B cell (primary cell): ENCODE results near the gene HOMER1. TPM values are rescaled to one million over a fixed set of nuclear protein-coding genes. Genes with fewer than 3 reads are reported as not detected.

ENCODE experiments used
- ATAC-seq: fragments of 200-7000 bp; cut with Tn5 transposase; one replicate; pipeline ENCODE4 v1.10.0; 2021; ENCODE audit warnings: low read depth, mild to moderate bottlenecking, moderate number of reproducible peaks, moderate library complexity
- CTCF ChIA-PET: fragments of 350-600 bp; sonication (Branson Sonifier 250); formaldehyde crosslinking; loops from one replicate; lab custom pipeline; 2021; ENCODE audit warnings: antibody characterized with exemption, inconsistent platforms; lab: Charles Lee
- POLR2A ChIA-PET: fragments of 350-600 bp; sonication (Branson Sonifier 250); formaldehyde crosslinking; loops from one replicate; lab custom pipeline; 2021; ENCODE audit warnings: antibody characterized with exemption; lab: Charles Lee
- DNase-seq: peaks from one replicate; pipeline ENCODE4 v3.0.0; 2013
- H2AFZ ChIP-seq: 2 replicates; pipeline ENCODE4 v1.6.1; 2012; ENCODE audit warnings: mild to moderate bottlenecking, low read depth, low read length; ENCODE audit not compliant: insufficient read depth, poor library complexity, severe bottlenecking
- H3K27ac ChIP-seq, 2 donors: 1 replicate in 1 of 2; 2 replicates in 1 of 2; pipeline ENCODE4 v1.5.1; 2012 to 2013; ENCODE audit warnings: low read length in 2 of 2, mild to moderate bottlenecking in 2 of 2, moderate library complexity in 1 of 2
- H3K27me3 ChIP-seq, 4 experiments: fragments of 200-600 bp in 1 of 4; sonication (generic) in 1 of 4; replicated peaks in 1 of 4; 1 replicate in 2 of 4; 2 replicates in 2 of 4; pipeline versions ENCODE4 v1.6.1 to v1.7.0; 2013 to 2016; ENCODE audit warnings: low read length in 3 of 4, mild to moderate bottlenecking in 2 of 4, mixed read lengths in 1 of 4, moderate library complexity in 1 of 4; ENCODE audit not compliant: insufficient read depth in 4 of 4, control insufficient read depth in 3 of 4; ENCODE audit errors: control extremely low read depth in 1 of 4
- H3K36me3 ChIP-seq, 2 experiments: replicated peaks in 1 of 2; 1 replicate in 1 of 2; 2 replicates in 1 of 2; pipeline versions ENCODE4 v1.6.1 to v1.7.1; 2013; ENCODE audit warnings: low read length in 1 of 2; ENCODE audit not compliant: insufficient read depth in 2 of 2, control insufficient read depth in 1 of 2; ENCODE audit errors: control extremely low read depth in 1 of 2, extremely low read depth in 1 of 2
- H3K4me1 ChIP-seq, 2 donors: fragments of 200-600 bp in 1 of 2; sonication (generic) in 1 of 2; 1 replicate in 1 of 2; 2 replicates in 1 of 2; pipeline versions ENCODE4 v1.5.1 to v1.6.1; 2013 to 2017; ENCODE audit warnings: low read length in 2 of 2; ENCODE audit not compliant: control insufficient read depth in 2 of 2, insufficient read depth in 2 of 2
- H3K4me2 ChIP-seq: replicated peaks from 2 replicates; pipeline ENCODE3; 2012; ENCODE audit warnings: mild to moderate bottlenecking, low read depth, low read length; ENCODE audit not compliant: poor library complexity, severe bottlenecking
- H3K4me3 ChIP-seq, 5 experiments: fragments of 200-600 bp in 1 of 5; sonication (generic) in 1 of 5; 1 replicate in 3 of 5; 2 replicates in 2 of 5; pipeline versions ENCODE4 v1.5.1 to v1.7.0; 2011 to 2016; ENCODE audit warnings: low read length in 4 of 5, mild to moderate bottlenecking in 4 of 5, low read depth in 2 of 5, control low read depth in 1 of 5, moderate library complexity in 1 of 5; ENCODE audit not compliant: insufficient read depth in 1 of 5; ENCODE audit errors: control extremely low read depth in 1 of 5, extremely low read depth in 1 of 5
- H3K79me2 ChIP-seq: fragments of 200-600 bp; sonication (generic); one replicate; pipeline ENCODE4 v1.6.0; 2016; ENCODE audit warnings: low read length; ENCODE audit not compliant: control insufficient read depth, insufficient read depth
- H3K9ac ChIP-seq: fragments of 200-600 bp; sonication (generic); 2 replicates; pipeline ENCODE4 v1.6.1; 2017; ENCODE audit warnings: mild to moderate bottlenecking, low read length, moderate library complexity
- H3K9me3 ChIP-seq, 3 donors: one replicate each; pipeline versions ENCODE4 v1.6.1 to v1.7.1; 2013; ENCODE audit warnings: low read length in 2 of 3; ENCODE audit not compliant: control insufficient read depth in 2 of 3, insufficient read depth in 1 of 3; ENCODE audit errors: control extremely low read depth in 1 of 3
- H4K20me1 ChIP-seq: 2 replicates; pipeline ENCODE4 v1.6.0; 2012; ENCODE audit warnings: mild to moderate bottlenecking, low read length; ENCODE audit not compliant: insufficient read depth, control insufficient read depth, poor library complexity, severe bottlenecking
- H3K27ac Mint-ChIP-seq: one replicate; pipeline ENCODE4 v1.8.0; 2021; ENCODE audit warnings: mixed read lengths
- H3K27me3 Mint-ChIP-seq: one replicate; pipeline ENCODE4 v1.8.0; 2021; ENCODE audit warnings: mixed read lengths
- H3K4me1 Mint-ChIP-seq: one replicate; pipeline ENCODE4 v1.8.0; 2021; ENCODE audit warnings: mixed read lengths
- H3K4me3 Mint-ChIP-seq: one replicate; pipeline ENCODE4 v1.8.0; 2021; ENCODE audit warnings: mixed read lengths
- H3K9me3 Mint-ChIP-seq: one replicate; pipeline ENCODE4 v1.8.0; 2022; ENCODE audit warnings: mixed read lengths; ENCODE audit not compliant: insufficient read depth
- EZH2 ChIP-seq: IDR thresholded peaks from 2 replicates; pipeline ENCODE4 v1.6.1; 2012; ENCODE audit warnings: borderline replicate concordance, low read depth, mild to moderate bottlenecking, moderate library complexity, low read length; ENCODE audit not compliant: insufficient read depth, poor library complexity, severe bottlenecking
- WGBS: methylation state at CpG from one replicate; pipeline ENCODE4 v1.1.5; 2013; ENCODE audit warnings: missing lambda C conversion rate; ENCODE audit not compliant: insufficient coverage; 5-methylcytosine and 5-hydroxymethylcytosine counted together
- intact Hi-C: fragments of 100-400 bp; cut with micrococcal nuclease; formaldehyde crosslinking; loops from one replicate; pipeline ENCODE4 v1.10.0; 2022
- polyA plus RNA-seq: library from polyadenylated mRNA; depleted of rRNA; stranded (reverse); fragments of >200 nt; gene quantifications from 2 replicates; pipeline ENCODE4 v1.2.3, GENCODE V29; 2012
- total RNA-seq, 2 donors: library from RNA; stranded (reverse); fragments of 120-200 nt in 1 of 2; gene quantifications; 1 replicate in 1 of 2; 2 replicates in 1 of 2; pipeline versions ENCODE4 v1.2.3 to v1.2.4, GENCODE V29; 2013 to 2022
- TF ChIP-seq, protein P1 (sequence below): fragments of 200-600 bp; IDR thresholded peaks from one replicate; pipeline ENCODE4 v1.8.0; 2022; ENCODE audit warnings: antibody characterized with exemption, mild to moderate bottlenecking

Gene HOMER1
- total and polyA plus RNA-seq, 2 donors (not counting 1 experiment from before 2014, with no cell fraction given), result 0.63 to 5.4 TPM

DNA sequence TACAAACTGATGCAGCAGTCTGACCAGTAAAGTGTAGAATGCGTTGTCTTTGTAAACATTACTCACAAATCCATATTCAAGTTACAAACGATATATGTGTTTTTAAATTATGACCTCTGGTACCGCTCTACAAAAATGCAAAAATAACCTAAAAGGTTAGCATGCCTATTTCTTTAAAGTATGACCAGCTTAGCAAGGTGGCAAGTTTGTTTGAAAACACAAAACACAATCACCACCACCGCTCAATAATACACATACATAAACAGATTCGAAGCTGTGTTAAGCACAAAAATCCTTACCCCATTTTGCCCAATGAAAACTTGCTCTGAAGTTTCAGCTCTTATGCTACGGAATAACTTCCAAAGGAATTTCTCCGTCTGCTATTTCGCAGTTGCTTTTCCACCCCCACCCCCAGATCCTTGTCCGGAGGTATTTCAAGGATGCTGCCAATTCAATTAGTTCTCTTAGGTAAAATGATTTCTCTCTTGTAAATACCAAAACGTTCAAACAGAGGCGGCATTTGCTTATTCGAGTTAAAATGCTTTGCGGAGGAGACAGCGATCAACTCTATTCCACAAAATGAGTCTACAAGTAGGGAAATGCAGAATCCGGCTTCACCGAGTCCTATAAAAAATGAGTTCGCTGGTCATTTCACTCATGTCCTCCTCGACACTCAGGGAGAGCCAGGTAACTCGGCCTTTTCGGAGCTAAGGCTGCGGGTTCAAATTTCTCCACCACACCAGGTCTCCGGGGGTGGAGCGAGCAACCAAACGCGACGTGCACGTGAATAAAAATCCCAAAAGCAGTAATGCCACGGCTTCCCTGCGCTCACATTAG is 1.2 kb downstream of the HOMER1 start:
- Histone ChIP-seq H3K79me2 (no peaks in the 10 kb centered on the region), H3K9ac (peak overlapping the region; percentile 96), H3K4me1 (peaks cover 26 to 29% of the 10 kb centered on the region in 2 donors), H4K20me1 (no peaks in the 10 kb centered on the region), H3K27ac (no peak overlapping the region), H3K27me3 (peaks cover 5 to 31% (median 28%) of the 10 kb centered on the region in 4 experiments), H2AFZ (peak overlapping the region; percentile 74), H3K9me3 (peaks cover 0 to 4% (median 0%) of the 10 kb centered on the region in 3 donors), H3K4me3 (peak overlapping the region; percentile 47 to 85 (median 76)), H3K36me3 (no peaks in the 10 kb centered on the region), H3K4me2 (peak overlapping the region; percentile 98)
- Mint-ChIP-seq H3K27ac (peak overlapping the region; percentile 62), H3K4me1 (peaks cover 35% of the 10 kb centered on the region), H3K9me3 (no peaks in the 10 kb centered on the region), H3K4me3 (peak overlapping the region; percentile 100), H3K27me3 (peaks cover 35% of the 10 kb centered on the region)
- intact Hi-C loops, result loop anchor here (5.0 kb wide), 2 partner anchors 480 to 1885 kb away; partner anchors contain the start of gene MTX3
- DNase-seq (peak; percentile 50), ATAC-seq (no peak)
- 13% methylated on average over 23 of the region's 29 CpGs for WGBS
- CTCF ChIA-PET, result no interaction called here
- POLR2A ChIA-PET, result interaction anchor here (0.6 kb wide), 1 partner anchor 1180 kb away, joined by 3 read pairs; no protein-coding TSS in a partner anchor
- no peak for TF ChIP-seq EZH2
- TF ChIP-seq, protein P1, sequence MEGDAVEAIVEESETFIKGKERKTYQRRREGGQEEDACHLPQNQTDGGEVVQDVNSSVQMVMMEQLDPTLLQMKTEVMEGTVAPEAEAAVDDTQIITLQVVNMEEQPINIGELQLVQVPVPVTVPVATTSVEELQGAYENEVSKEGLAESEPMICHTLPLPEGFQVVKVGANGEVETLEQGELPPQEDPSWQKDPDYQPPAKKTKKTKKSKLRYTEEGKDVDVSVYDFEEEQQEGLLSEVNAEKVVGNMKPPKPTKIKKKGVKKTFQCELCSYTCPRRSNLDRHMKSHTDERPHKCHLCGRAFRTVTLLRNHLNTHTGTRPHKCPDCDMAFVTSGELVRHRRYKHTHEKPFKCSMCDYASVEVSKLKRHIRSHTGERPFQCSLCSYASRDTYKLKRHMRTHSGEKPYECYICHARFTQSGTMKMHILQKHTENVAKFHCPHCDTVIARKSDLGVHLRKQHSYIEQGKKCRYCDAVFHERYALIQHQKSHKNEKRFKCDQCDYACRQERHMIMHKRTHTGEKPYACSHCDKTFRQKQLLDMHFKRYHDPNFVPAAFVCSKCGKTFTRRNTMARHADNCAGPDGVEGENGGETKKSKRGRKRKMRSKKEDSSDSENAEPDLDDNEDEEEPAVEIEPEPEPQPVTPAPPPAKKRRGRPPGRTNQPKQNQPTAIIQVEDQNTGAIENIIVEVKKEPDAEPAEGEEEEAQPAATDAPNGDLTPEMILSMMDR, result no peak

DNA sequence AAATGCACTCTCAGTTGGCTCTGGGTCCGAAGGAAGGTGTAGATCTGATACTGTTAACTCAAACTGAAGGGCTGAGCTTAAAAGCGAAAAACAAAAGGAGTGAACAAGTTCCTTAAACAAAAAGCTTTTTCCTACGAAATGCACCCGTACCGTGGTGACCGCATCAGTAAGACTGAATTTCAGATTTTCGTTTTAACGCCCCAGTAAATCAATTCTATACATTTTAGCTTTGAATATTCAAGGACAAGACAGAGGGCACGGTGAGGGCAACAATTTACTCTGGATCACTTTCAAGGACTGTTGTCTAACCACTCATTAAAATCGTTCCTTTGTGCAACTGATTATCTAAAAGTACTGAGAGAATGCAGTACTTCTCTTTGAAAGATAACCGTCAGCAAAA is 1.9 kb downstream of the HOMER1 start:
- Mint-ChIP-seq H3K27me3 (peaks cover 41% of the 10 kb centered on the region), H3K4me3 (peak overlapping the region; percentile 100), H3K9me3 (no peaks in the 10 kb centered on the region), H3K4me1 (peaks cover 30% of the 10 kb centered on the region), H3K27ac (no peak overlapping the region)
- intact Hi-C loops, result loop anchor here (5.0 kb wide), 2 partner anchors 480 to 1885 kb away; partner anchors contain the start of gene MTX3
- Histone ChIP-seq H3K36me3 (no peaks in the 10 kb centered on the region), H3K4me1 (peaks cover 26 to 29% of the 10 kb centered on the region in 2 donors), H2AFZ (no peak overlapping the region), H3K9me3 (peaks cover 0 to 4% (median 0%) of the 10 kb centered on the region in 3 donors), H3K4me2 (peak overlapping the region; percentile 98), H3K27me3 (peaks cover 5 to 31% (median 28%) of the 10 kb centered on the region in 4 experiments), H4K20me1 (no peaks in the 10 kb centered on the region), H3K9ac (no peak overlapping the region), H3K4me3 (no peak overlapping the region), H3K79me2 (no peaks in the 10 kb centered on the region), H3K27ac (no peak overlapping the region)
- TF ChIP-seq, protein P1, result no peak
- TF ChIP-seq EZH2, result peak; percentile 78
- ChIA-PET CTCF (no interaction called here), POLR2A (no interaction called here)
- WGBS, result 23% methylated on average over 9 of the region's 11 CpGs
- ATAC-seq (no peak), DNase-seq (peak; percentile 47)
